Activated CD4-positive, alpha-beta T cell treated with anti-CD3 and anti-CD28 coated beads for 36 hours (primary cell): ENCODE measurements around the gene NCAPG2. TPM values are rescaled to one million over a fixed set of nuclear protein-coding genes. Genes with fewer than 3 reads are reported as not detected.
A peak's percentile ranks its signal among the peaks of the same experiment; 100 is the strongest.

ENCODE experiments used
- ATAC-seq: fragments of 200-7000 bp; cut with Tn5 transposase; one replicate; pipeline ENCODE4 v1.10.0; 2021; ENCODE audit warnings: mild to moderate bottlenecking, moderate library complexity
- CTCF ChIA-PET: fragments of 350-600 bp; sonication (Branson Sonifier 250); formaldehyde crosslinking; loops from one replicate; lab custom pipeline; 2021; ENCODE audit warnings: antibody characterized with exemption; lab: Charles Lee
- POLR2A ChIA-PET: fragments of 350-600 bp; sonication (Branson Sonifier 250); formaldehyde crosslinking; loops from one replicate; lab custom pipeline; 2021; ENCODE audit warnings: antibody characterized with exemption, inconsistent platforms; lab: Charles Lee
- DNase-seq: peaks from one replicate; pipeline ENCODE4 v3.0.0-alpha.2; 2020
- H3K27ac Mint-ChIP-seq: one replicate; pipeline ENCODE4 v1.8.0; 2021; ENCODE audit warnings: mixed read lengths
- H3K27me3 Mint-ChIP-seq: one replicate; pipeline ENCODE4 v1.8.0; 2021; ENCODE audit warnings: mixed read lengths
- H3K36me3 Mint-ChIP-seq: one replicate; pipeline ENCODE4 v1.8.0; 2021; ENCODE audit warnings: low read depth, mixed read lengths
- H3K4me1 Mint-ChIP-seq: one replicate; pipeline ENCODE4 v1.8.0; 2021; ENCODE audit warnings: mixed read lengths
- H3K4me3 Mint-ChIP-seq: one replicate; pipeline ENCODE4 v1.8.0; 2021; ENCODE audit warnings: mild to moderate bottlenecking, moderate library complexity, mixed read lengths
- H3K9me3 Mint-ChIP-seq: one replicate; pipeline ENCODE4 v1.8.0; 2021; ENCODE audit warnings: low read depth, mixed read lengths
- intact Hi-C, 2 experiments: fragments of 100-400 bp; cut with DNase I in 1 of 2; cut with micrococcal nuclease in 1 of 2; formaldehyde crosslinking; loops; one replicate each; pipeline versions ENCODE4 v1.14.2 to v1.15.1; 2022 to 2024; cut with DNase I, micrococcal nuclease
- total RNA-seq, 2 experiments: library from RNA; stranded (reverse); gene quantifications; one replicate each; pipeline ENCODE4 v1.2.3, GENCODE V29; 2021

NCAPG2 gene
- total RNA-seq, 2 experiments from 2014 or later: 85.4 to 127 TPM

DNA sequence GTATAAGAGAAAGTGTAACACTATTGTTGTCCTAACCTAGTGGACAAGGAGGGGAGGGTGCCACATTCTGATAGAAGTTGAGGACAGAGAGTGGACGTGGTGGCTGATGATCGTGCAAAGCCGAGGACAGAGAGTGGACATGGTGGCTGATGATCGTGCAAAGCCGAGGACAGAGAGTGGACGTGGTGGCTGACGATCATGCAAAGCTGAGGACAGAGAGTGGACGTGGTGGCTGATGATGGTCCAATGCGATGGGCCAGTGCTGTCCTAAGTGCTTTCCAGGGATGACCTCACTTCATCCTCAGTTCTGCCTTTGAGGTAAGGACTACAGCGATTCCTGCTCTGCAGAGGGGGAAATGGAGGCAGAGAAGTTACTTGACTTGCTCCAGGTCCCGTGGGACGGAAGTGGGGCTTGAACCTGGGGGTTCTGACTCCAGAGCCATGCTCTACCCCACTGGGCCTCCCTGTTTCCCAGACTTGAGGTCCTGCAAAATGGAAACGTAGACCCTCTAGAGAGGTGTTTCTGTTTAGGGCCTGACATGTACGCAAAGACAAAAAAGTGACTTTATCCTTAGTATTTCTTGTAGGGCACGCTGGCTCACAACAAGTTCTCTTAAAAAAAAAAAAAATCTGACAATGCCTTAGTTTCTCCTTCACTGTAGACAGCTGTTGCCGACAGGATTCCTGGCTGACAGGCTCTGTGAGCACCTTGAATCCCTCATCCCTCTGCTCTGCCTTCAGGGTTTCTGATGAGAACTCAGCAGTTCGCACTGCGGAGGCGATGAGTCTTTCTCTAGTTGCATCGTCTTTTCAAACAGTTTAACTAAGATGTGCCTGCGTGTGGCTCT, 20.3 kb upstream of the NCAPG2 start:
- Mint-ChIP-seq H3K9me3 (no peaks in the 10 kb centered on the region), H3K27me3 (no peaks in the 10 kb centered on the region), H3K4me3 (no peak overlapping the region), H3K27ac (no peak overlapping the region), H3K36me3 (peaks cover 4% of the 10 kb centered on the region), H3K4me1 (peaks cover 4% of the 10 kb centered on the region)
- ChIA-PET CTCF (no interaction called here), POLR2A (no interaction called here)
- DNase-seq: no peak
- ATAC-seq: no peak
- intact Hi-C loops: no loop called here

DNA sequence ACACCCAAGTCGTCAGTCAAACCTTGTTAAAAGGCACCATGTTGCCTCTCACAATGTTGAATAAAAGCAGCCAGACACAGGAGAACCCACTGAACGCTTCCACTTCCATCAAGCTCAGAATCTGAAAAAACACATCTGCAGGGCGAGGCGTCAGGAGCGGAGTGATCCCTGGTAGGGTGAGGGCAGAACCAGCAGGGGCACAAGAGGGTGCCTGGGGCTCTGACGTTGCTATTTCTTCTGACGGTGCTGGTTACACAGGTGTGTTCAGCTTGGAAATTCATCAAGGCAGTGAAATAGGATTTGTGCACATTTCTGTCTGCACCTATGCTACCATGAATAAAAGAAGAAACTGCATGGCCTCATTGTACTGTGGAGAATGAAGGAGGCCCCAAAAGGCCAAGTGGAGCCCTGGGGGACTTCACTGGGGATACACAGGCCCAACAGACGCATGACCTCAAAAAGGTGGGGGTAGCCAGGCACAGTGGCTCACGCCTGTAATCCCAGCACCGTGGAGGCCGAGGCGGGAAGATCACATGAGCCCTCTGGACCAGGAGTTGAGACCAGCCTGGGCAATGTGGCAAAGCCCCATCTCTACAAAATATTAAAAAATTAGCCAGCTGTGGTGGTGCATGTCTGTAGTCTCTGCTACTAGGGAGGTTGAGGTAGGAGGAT, 19.2 kb upstream of the NCAPG2 start:
- POLR2A ChIA-PET: no interaction called here

DNA sequence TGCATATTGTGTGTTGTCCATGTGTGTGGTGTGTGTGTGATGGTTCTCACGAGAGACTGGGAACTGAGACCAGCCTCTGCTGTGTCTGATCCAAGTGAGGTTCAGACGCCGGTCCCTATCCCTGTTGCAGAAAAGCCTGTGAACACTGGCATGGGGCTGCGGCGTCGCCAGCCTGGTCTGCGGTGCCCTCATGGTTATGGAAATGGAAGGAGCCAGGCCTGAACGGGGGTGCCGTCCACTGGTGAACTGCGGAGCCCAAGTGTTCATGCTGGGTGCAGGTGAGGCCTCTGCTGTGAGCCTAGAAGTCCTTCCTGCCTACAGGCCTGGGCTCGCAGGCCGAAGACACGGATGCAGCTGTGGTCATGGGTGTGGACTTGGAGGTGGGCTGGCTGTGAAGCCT, 18.7 kb upstream of the NCAPG2 start:
- Mint-ChIP-seq H3K36me3 (no peaks in the 10 kb centered on the region), H3K4me1 (peaks cover 2% of the 10 kb centered on the region), H3K9me3 (no peaks in the 10 kb centered on the region), H3K4me3 (no peak overlapping the region), H3K27ac (no peak overlapping the region), H3K27me3 (peaks cover 4% of the 10 kb centered on the region)
- ChIA-PET CTCF (no interaction called here), POLR2A (no interaction called here)
- intact Hi-C loops: no loop called here
- DNase-seq (no peak), ATAC-seq (no peak)

More for the DNA sequence above, 19.2 kb upstream of the NCAPG2 start:
- Mint-ChIP-seq H3K9me3 (no peaks in the 10 kb centered on the region), H3K36me3 (peaks cover 2% of the 10 kb centered on the region), H3K27me3 (no peaks in the 10 kb centered on the region), H3K27ac (no peak overlapping the region), H3K4me3 (no peak overlapping the region), H3K4me1 (peaks cover 2% of the 10 kb centered on the region)
- DNase-seq: no peak
- CTCF ChIA-PET: no interaction called here
- intact Hi-C loops: no loop called here
- no peak for ATAC-seq

DNA sequence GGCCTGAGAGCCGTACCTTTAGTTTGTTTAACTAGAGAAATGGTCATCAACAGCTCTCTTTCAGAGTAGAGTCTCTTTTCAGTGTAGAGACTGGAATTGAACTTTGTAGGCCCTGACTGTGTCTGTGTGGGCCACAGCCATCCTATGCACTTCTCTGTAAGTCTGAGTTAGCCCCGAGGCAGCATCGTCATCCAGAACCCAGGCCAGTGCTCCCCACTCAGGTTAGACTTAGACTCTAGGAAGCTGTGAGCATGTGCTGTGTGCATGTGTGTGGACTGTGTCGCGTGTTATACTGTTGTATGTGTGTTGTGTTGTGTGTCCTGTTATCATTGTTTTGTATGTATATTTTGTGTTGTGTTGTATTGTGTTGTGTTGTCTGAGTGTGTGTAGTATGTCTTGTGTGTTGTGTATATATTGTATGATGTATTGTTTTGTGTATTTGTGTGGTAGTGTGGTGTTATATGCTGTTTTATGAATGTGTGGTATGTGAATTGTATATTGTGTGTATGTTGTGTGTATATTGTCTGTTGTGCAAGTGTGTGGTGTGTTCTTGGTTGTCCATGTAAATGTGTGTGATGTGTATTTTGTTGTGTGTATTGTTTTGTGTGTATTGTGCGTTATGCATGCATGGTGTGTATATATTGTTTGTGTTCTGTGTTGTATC, 18.1 kb upstream of the NCAPG2 start:
- POLR2A ChIA-PET: no interaction called here
- H3K4me3 Mint-ChIP-seq: no peak overlapping the region
- no peaks in the 10 kb centered on the region for H3K36me3 Mint-ChIP-seq
- DNase-seq (no peak), ATAC-seq (no peak)
- peak overlapping the region; percentile 0 for H3K27ac Mint-ChIP-seq
- intact Hi-C loops: no loop called here
- H3K27me3 Mint-ChIP-seq: peaks cover 7% of the 10 kb centered on the region
- H3K4me1 Mint-ChIP-seq: no peaks in the 10 kb centered on the region
- CTCF ChIA-PET: interaction anchor here (0.9 kb wide), 1 partner anchor 11 kb away, joined by 7 read pairs; no protein-coding TSS in a partner anchor
- no peaks in the 10 kb centered on the region for H3K9me3 Mint-ChIP-seq

DNA sequence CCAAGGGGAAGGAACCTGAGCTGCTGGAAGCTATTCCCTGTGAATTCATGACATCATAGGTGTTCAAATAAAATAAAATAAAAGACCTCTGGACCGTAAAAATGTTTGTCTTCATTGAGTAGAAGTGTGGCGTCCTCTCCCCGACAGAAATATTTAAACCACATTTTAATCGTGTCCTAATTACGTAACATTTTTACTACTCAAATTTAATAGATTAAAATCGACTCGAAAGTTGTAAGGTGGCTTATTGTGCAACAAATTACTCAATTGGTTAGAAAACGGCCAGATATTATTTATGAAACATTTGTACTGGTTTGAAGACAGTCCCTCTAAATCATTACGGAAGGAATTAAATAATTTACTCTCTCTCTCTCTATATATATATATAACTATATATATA, 15.5 kb upstream of the NCAPG2 start:
- H3K4me3 Mint-ChIP-seq: no peak overlapping the region

DNA sequence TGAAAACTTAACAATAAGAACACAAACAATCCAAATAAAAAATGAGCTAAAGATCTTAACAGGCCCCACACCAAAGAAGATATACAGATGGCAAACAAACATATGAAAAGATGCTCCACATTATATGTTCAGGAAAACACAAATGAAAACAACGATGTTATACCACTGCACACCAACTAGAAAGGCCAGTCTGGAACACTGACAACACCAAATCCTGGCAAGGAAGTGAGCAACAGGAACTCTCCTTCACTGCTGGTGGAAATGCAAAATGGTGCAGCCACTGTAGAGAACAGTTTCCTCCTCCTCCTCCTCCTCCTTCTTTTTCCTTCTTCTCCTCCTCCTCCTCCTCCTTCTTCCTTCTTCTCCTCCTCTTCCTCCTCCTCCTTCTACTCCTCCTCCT, 12.2 kb upstream of the NCAPG2 start:
- POLR2A ChIA-PET: no interaction called here
- DNase-seq: no peak
- CTCF ChIA-PET: no interaction called here

More for the DNA sequence above, 15.5 kb upstream of the NCAPG2 start:
- intact Hi-C loops: no loop called here
- Mint-ChIP-seq H3K27ac (no peak overlapping the region), H3K27me3 (peaks cover 17% of the 10 kb centered on the region), H3K4me1 (no peaks in the 10 kb centered on the region), H3K36me3 (no peaks in the 10 kb centered on the region), H3K9me3 (no peaks in the 10 kb centered on the region)
- POLR2A ChIA-PET: no interaction called here
- CTCF ChIA-PET: interaction anchor here (1.1 kb wide), 1 partner anchor 15 kb away, joined by 3 read pairs; the partner anchor contains the start of gene NCAPG2
- no peak for DNase-seq
- ATAC-seq: no peak

DNA sequence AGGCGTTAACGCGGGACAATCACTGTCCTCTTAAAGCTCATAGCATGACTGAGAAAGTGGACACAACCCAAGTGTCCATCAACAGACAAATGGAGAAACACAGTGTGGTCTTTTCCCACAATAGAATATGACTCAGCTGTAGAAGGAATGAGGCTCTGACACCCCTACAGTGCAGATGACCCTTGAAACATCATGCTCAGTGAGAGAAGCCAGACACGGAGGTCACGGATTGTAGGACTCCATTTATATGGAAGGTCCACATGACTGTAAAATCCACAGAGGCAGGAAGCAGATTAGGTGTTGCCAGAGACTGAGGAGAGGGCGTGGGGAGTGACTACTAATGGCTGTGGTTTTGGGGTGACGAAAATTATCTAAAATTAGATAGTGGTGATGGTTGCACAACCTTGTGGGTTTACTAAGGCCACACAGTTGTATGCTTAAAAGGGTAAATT, 6.1 kb upstream of the NCAPG2 start:
- H3K9me3 Mint-ChIP-seq: no peaks in the 10 kb centered on the region
- H3K4me1 Mint-ChIP-seq: peaks cover 17% of the 10 kb centered on the region
- ATAC-seq (peak; percentile 28), DNase-seq (no peak)
- H3K4me3 Mint-ChIP-seq: no peak overlapping the region
- H3K36me3 Mint-ChIP-seq: no peaks in the 10 kb centered on the region
- no peak overlapping the region for H3K27ac Mint-ChIP-seq
- CTCF ChIA-PET: no interaction called here
- POLR2A ChIA-PET: no interaction called here
- intact Hi-C loops: no loop called here
- no peaks in the 10 kb centered on the region for H3K27me3 Mint-ChIP-seq

More for the DNA sequence above, 12.2 kb upstream of the NCAPG2 start:
- no peak overlapping the region for H3K27ac Mint-ChIP-seq
- H3K9me3 Mint-ChIP-seq: no peaks in the 10 kb centered on the region
- H3K36me3 Mint-ChIP-seq: no peaks in the 10 kb centered on the region
- H3K4me1 Mint-ChIP-seq: peaks cover 5% of the 10 kb centered on the region
- intact Hi-C loops: no loop called here
- no peak for ATAC-seq
- H3K4me3 Mint-ChIP-seq: no peak overlapping the region
- peaks cover 17% of the 10 kb centered on the region for H3K27me3 Mint-ChIP-seq

DNA sequence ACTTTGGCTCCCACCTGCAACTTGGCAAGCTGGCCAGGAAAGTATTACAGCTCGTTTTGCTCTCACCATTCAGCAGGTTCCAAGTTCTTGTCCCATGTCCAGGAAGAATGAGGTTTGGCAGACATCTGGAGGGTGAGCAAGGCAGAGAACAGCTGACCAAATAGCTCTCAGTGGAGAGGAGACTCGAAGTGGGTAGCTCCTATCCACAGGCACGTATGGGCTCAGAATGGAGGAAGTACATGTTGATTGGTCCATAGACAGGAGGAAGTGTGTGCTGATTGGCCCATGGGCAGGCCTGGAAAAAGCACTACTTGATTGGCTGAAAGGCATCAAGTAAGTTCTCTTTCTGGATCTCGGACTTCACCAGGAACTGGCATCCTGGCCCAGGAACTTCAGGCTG, 3.0 kb upstream of the NCAPG2 start:
- Mint-ChIP-seq H3K36me3 (peaks cover 11% of the 10 kb centered on the region), H3K9me3 (no peaks in the 10 kb centered on the region), H3K27me3 (no peaks in the 10 kb centered on the region), H3K27ac (no peak overlapping the region), H3K4me1 (peaks cover 32% of the 10 kb centered on the region), H3K4me3 (no peak overlapping the region)
- no peak for ATAC-seq
- ChIA-PET CTCF (interaction anchor here (0.7 to 0.9 kb wide), 3 partner anchors 16 to 269 kb away, joined by 3 read pairs; no protein-coding TSS in a partner anchor), POLR2A (interaction anchor here (0.7 kb wide), 1 partner anchor 140 kb away, joined by 3 read pairs; no protein-coding TSS in a partner anchor)
- intact Hi-C loops: loop anchor here in 1 of 2 experiments (10.0 kb wide), 1 partner anchor 1573 kb away; the partner anchor contains the start of gene UBE3C
- DNase-seq: no peak

DNA sequence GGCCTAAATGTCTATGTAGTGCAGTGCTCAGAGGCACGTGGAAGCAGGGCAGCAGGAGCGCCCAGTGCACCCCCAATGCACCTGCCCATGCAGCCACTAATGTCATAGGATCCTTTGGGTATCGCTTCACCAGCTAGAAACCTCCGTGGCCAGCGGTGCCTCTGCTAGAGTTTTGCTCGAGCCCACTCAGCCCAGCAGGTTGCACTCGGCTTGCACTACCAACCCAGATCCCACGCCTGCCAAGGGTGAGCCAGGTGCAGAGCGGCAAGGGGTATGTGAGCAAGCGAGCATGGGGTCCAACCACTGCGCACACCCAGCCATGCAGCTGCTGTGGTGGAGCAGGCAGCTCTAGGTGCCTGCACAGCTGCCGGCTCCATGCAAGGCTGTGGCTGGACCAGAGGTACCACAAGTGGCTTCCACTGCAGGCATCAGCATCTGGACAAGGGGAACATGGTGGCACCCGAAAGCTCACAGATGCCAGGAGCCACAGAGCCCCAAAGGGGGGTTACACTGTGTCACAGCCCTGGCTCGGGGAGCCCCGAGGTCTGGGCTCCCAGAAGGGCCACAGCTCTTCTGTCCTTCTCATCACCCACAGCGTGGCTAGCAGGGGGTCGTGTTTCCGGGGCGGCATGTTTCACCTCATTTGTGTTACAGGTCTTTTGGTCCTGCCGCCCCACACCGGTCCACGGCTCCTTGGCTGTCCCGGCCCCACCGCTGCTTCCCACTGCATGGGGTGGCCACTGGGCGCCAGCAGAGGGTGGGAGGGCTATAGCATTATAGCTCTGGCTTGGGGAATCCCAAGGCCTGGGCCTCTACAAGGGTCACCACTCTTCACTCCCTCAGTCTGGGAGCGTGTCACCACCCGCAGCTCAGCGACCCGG, 2.3 kb upstream of the NCAPG2 start:
- H3K36me3 Mint-ChIP-seq: peaks cover 17% of the 10 kb centered on the region
- H3K9me3 Mint-ChIP-seq: no peaks in the 10 kb centered on the region
- ATAC-seq (no peak), DNase-seq (no peak)
- H3K4me3 Mint-ChIP-seq: peak overlapping the region; percentile 34
- CTCF ChIA-PET: interaction anchor here (0.7 to 0.9 kb wide), 4 partner anchors 8 to 270 kb away, joined by 3 read pairs; no protein-coding TSS in a partner anchor
- H3K4me1 Mint-ChIP-seq: peaks cover 34% of the 10 kb centered on the region
- H3K27me3 Mint-ChIP-seq: no peaks in the 10 kb centered on the region
- POLR2A ChIA-PET: interaction anchor here (0.6 to 0.7 kb wide), 2 partner anchors 35 to 141 kb away, joined by 3 read pairs; no protein-coding TSS in a partner anchor
- H3K27ac Mint-ChIP-seq: no peak overlapping the region
- intact Hi-C loops: loop anchor here in 1 of 2 experiments (10.0 kb wide), 1 partner anchor 1572 kb away; the partner anchor contains the start of gene UBE3C

DNA sequence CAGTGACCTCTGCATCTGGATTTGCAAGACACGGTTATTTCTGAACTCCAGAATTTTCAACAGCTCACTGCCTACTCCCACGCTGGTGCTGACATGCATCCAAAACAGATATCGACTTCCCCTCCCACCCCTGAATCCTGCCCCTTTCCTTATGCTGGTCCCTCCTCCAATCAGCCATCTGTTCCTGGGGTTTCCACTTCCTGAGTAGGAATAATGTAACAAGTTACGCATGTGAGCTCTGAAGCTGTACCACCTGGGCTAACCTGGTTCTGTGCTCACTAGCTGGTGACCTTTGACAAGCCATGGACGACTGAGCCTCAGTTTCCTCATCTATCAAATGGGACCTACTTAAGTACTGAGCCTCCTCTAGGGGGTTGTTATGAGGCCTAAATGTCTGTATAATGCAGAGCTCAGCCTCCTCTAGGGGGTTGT, 1.7 kb upstream of the NCAPG2 start:
- H3K36me3 Mint-ChIP-seq: peaks cover 23% of the 10 kb centered on the region
- intact Hi-C loops: loop anchor here in 1 of 2 experiments (10.0 kb wide), 1 partner anchor 1571 kb away; the partner anchor contains the start of gene UBE3C
- ATAC-seq (no peak), DNase-seq (no peak)
- peaks cover 40% of the 10 kb centered on the region for H3K4me1 Mint-ChIP-seq
- peak overlapping the region; percentile 59 for H3K27ac Mint-ChIP-seq
- peak overlapping the region; percentile 34 for H3K4me3 Mint-ChIP-seq
- H3K9me3 Mint-ChIP-seq: no peaks in the 10 kb centered on the region
- H3K27me3 Mint-ChIP-seq: no peaks in the 10 kb centered on the region
- ChIA-PET CTCF (interaction anchor here (0.8 kb wide), 1 partner anchor 9 kb away, joined by 3 read pairs; no protein-coding TSS in a partner anchor), POLR2A (interaction anchor here (0.6 kb wide), 2 partner anchors 36 to 39 kb away, joined by 3 read pairs; no protein-coding TSS in a partner anchor)
